Upper lobe of left lung (tissue), 4 donors: ENCODE measurements around the gene GOLGA6L10.

ENCODE experiments used
- CTCF ChIP-seq, 6 experiments: fragments of 450-650 bp in 4 of 6; fragments of 200-600 bp in 2 of 6; sonication (generic) in 2 of 6; IDR thresholded peaks; one replicate each; pipeline ENCODE4 v1.5.1; 2016 to 2019; ENCODE audit warnings: antibody characterized with exemption in 6 of 6
- EP300 ChIP-seq, 4 donors: sonication (generic); formaldehyde crosslinking; IDR thresholded peaks; one replicate each; pipeline ENCODE4 v1.5.1; 2017; ENCODE audit warnings: antibody characterized with exemption in 4 of 4, control low read depth in 2 of 4
- POLR2A ChIP-seq, 4 donors: fragments of 450-650 bp; IDR thresholded peaks; one replicate each; pipeline ENCODE4 v1.5.1; 2016 to 2017; ENCODE audit warnings: antibody characterized with exemption in 4 of 4, mild to moderate bottlenecking in 2 of 4
- POLR2AphosphoS5 ChIP-seq, 2 donors: sonication (generic); formaldehyde crosslinking; IDR thresholded peaks; one replicate each; pipeline ENCODE4 v1.5.1; 2017; ENCODE audit warnings: antibody characterized with exemption in 2 of 2

GRCh38 chr15:82300883-82301282, 48.4 kb downstream of the GOLGA6L10 start:
- TF ChIP-seq CTCF (IDR thresholded peaks at IDR 0.05): no peak
- TF ChIP-seq EP300 (IDR thresholded peaks at IDR 0.05): no peak
- TF ChIP-seq POLR2A (IDR thresholded peaks at IDR 0.05): no peak
- no peak for TF ChIP-seq POLR2AphosphoS5 (IDR thresholded peaks at IDR 0.05)
